NK-92 treated with Interleukin-12 subunit alpha and Interleukin-12 subunit beta, amount 100 ng/mL, for 24 hours (cell line): Measurements from ENCODE around the gene EYA4.
"Not testable (repeated sequence)": the region's sequence is repeated elsewhere in the genome, so short reads cannot be mapped to it uniquely, and the experiment has no call there.

Experiments
- DNase-seq: peaks from one replicate; lab custom pipeline; 2025; lab: John Stamatoyannopoulos, UW

Gene EYA4

DNA sequence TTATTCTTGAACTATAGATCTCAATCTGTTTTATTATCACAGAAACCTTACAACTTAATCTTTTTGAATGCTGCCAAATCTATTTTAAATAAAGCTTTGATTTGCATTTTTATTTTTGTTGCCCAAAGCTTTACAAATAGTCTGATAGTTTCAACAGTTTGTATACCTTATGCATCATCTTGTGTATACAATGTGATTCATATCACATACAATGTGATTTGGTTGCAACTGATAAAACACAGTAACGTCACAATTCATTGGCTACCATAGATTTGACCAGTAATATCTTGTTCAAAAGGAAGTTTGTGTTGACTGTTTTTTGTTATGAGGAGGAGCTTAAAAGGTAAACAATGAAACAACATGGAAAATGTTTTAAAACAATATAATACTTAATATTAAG lies 110.9 kb downstream of the EYA4 start:
- DNase-seq: no peak

DNA sequence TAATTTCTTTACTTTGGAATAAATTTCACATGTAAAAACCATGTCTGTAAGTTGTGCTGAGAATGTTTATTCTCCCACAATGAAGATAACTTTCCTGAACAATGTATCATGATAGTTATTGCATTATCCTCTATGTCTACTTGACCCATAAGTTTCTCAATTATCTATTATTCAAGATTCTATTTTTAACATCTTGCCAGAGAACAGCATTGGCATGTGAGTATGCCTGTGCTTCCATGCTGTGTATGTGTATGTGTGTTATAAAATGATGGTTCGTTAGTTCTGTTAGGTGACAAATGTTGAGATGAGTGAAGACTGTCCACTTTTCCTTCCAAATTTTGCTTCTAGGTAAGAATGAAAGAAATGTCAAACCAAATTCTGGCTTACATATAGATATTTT lies 111.9 kb downstream of the EYA4 start:
- no peak for DNase-seq

DNA sequence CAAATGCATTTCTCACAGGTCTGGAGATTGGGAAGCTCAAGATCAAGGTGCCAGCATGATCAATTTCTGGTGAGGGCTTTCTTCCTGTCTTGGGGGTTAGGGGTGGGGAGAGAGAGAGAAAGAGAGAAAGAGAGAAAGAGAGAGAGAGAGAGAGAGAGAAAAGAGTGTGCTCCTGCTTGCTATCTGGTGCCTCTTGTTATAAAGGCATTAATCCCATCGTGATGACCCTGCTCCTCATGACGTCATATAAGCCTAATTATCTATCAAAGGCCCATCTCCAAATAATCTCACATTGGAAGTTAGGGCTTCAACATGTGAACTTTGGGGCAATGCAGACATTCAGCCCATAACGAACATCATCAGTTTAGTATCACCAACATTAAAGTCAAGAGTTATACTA lies 114.8 kb downstream of the EYA4 start:
- DNase-seq: no peak

DNA sequence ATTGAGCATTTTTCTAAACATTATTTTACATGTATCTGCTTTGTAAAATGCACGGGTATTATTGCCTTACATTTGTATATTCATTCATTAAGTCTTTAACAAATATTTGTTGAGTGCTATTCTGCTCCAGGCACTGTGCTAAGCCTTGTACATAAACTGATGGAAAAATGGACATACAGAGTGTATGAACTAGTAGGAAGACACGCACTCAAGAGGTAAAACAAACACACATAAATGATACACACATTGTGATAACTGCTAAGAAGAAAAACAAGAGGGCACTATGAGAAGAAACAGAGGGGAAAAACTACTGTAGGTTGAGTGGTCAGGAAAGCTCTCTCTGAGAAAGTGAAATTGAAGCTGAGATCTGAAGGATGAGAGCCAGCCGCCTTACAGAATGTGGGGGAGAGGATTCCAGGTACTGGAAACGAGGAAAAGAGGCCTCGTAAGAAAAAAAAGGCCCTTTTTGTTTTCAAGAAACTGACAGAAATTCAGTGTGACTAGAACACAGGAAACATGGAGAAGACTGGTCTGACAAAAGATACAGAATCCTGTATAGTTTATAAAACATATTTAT lies 117.5 kb downstream of the EYA4 start:
- no peak for DNase-seq

DNA sequence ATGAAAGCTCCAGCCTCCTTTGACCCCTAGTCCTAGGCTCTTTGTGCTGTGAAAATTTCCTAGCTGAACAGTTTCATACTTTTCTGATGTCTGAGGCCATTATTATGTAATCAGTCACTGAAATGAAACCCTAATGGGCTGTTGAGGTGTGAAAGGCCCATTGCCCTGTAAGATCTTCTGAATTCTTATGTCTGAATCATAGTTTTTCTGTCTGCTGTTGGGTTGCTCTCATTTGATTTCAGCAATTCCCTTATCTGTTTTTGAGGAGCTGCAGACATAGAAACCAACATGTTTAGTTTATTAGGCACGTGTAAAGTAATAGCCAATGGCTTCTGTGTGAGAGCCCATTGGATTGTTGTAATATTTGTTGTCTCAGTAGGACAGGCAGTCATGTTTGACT lies 118.1 kb downstream of the EYA4 start:
- no peak for DNase-seq

DNA sequence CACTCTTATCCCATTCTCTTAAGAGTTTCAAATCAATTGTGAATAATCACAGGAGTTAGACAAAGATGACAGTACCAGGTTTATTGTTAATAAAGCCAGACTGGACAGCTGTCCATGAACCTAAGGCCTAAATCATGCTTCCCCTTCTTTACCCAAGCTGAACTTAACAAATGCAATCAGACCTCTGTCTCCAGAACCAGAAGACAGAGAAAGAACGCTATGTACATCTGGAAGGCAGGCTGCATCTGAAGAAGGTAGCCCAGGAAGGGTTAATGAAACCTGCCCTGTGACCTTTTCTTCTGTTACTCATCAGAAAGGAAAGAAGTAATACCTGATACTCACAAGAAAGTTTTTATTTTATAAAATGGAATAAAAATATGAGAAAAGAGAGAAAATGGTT lies 118.6 kb downstream of the EYA4 start:
- DNase-seq: no peak

DNA sequence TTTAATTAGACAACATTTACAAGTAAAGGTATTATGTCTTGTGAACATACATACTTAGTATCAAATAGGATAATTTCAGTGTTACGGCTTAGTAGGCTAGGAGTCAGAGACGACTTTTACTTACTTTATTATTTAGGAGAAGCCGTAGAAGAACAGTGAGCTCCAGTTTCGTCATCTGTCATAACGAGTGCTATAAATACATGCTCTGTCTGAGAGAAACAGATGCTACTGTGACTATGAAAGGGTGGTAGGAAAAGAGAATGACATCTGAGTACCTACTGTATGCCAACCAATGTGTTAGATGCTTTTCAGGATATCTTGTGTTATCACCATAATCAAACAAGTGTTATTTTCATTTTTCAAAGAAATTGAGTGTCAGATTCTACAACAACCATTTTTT lies 119.0 kb downstream of the EYA4 start:
- no peak for DNase-seq

DNA sequence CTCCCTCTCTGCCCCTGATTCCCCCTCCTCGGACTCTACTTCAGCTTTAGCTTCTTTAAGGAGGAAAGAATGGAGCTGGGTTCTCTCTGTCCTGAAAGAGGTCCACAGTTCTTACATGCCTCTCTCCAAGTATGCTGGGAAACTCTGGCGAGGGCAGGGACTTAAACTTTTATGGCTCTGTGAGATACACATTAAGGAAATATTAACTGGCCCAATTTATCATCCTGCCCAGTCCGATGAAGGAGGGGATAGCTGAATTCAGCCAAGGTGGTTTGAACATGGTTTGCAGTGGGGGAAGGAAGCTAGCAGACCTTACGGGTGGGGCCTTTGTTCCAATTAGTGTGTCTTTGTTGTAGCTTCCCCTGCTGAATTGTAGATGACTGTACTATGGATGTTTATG lies 121.7 kb downstream of the EYA4 start:
- DNase-seq: no peak

GRCh38 chr6:133368664-133369063 lies 127.5 kb downstream of the EYA4 start:
- no peak for DNase-seq

GRCh38 chr6:133369773-133370272 lies 128.7 kb downstream of the EYA4 start:
- no peak for DNase-seq

DNA sequence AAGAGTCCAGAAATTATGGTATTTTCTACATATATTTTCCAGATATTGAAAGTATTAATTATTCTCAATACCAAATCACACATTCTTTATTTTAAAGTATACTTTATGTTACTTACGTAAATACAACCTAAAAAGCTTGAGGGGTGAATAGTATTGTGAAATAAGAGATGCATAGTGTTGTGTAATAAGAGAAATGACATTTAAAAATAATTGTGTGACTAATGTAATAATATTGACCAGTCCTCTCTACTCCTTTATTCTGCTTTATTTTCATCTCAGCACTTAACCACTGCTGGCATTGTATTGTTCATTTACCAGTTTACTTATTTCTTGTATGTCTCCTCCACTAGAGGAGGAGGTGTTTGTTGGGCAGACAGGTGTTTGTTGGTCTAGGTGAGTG lies 135.6 kb downstream of the EYA4 start:
- no peak for DNase-seq

- no peak for DNase-seq
Measured at GRCh38 chr6:133377219-133377618, 136.1 kb downstream of the EYA4 start.

DNA sequence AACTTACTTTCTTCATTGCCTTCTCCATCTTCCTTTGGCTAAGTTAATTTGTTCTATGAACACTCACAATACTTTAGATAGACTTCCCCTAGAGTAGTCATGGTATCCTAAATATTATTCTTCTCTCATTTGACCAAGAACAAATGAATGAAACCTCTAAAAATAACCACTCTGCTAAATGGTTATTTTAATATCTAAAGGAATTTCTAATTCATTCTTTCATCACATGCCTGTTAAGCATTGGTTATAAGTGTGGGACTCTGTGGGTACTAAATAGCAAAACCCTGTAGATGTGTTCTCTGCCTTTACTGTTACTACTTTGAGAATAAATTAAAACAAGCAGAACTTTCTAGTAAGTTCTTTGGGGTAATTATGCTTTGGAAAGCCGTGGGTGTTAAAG lies 138.9 kb downstream of the EYA4 start:
- no peak for DNase-seq

GRCh38 chr6:133380723-133381122 lies 139.6 kb downstream of the EYA4 start:
- no peak for DNase-seq

GRCh38 chr6:133388731-133389130 lies 147.6 kb downstream of the EYA4 start:
- no peak for DNase-seq

GRCh38 chr6:133390168-133390567 lies 149.0 kb downstream of the EYA4 start:
- DNase-seq: no peak

DNA sequence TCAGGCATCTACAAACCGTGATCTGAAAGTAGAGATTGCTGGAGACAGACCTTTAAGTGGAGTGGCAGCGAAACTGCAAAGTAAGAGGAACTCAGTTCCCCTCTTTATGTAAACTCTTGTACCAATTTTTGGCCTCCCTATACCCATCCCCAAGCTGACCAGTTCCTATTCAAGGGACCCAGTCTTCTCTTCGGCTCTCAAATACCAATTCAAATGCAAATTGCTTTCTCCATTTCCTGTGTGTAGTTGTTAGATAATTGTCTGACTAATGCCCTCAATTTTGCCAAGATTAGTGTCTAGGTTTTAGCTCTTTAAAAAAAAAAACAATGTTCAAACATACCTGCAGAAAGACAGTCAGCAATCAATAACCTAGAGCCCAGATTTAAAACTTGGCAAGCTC lies 150.9 kb downstream of the EYA4 start:
- no peak for DNase-seq

DNA sequence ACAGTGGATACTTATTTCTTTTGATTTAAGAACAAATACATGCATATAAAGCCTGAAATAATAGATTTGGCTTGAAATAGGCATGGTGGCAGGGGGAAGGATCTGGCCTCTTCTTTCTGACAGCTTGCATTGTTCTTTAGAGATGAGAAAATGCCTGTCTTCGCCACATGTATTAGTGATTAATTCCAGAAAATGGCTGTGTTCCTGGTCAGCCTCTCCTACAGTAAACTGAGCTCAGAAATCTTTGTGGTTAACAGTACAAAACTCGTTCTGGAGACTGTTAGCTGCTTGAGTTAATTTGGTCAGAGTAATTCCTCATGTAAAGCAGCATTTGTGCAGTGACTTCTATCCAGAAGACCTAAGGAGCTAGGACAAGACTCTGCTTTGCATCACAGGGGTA lies 151.5 kb downstream of the EYA4 start:
- no peak for DNase-seq

GRCh38 chr6:133393891-133394290 lies 152.7 kb downstream of the EYA4 start:
- DNase-seq: no peak

GRCh38 chr6:133394630-133395029 lies 153.5 kb downstream of the EYA4 start:
- no peak for DNase-seq

- no peak for DNase-seq
Measured at GRCh38 chr6:133396233-133396983, 155.3 kb downstream of the EYA4 start.

DNA sequence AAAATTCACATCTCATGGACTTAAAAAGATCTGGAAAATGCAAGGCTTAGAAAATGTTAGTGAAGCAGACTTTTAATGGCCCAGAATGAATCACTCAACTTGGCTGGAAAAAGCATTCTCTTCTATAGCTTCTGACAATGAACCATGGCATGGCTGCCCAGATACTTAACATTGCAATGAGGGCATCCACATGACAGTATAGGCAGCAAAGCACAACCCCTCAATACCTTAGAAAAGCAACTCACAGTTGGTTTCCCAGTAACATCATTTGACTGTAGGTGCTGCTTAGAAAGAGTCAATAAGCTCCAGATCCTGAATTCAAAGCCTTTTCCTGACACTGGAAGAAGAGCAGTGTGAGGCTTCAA lies 155.8 kb downstream of the EYA4 start:
- no peak for DNase-seq

- DNase-seq: not testable (repeated sequence)
Measured at GRCh38 chr6:133397601-133398000, 156.4 kb downstream of the EYA4 start.

DNA sequence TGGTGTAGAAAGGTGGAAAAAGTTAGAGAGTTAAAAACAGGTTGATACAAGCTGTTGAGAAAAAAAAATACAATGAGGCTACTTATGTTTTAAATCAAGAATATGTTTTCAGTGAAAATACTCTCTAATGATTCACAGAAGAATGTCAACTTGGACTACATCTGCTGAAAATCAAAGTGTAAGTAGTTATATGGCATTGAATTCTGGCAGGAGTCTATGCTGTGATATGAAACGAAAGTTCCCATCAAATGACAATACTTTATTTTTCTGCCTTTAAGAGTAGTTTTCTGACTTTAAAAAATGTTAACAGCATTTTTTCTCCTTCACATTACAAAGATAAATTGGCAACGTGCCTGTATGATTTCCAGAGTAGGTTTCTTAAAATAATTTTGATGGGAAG lies 158.3 kb downstream of the EYA4 start:
- DNase-seq: no peak
